Activated naive CD8-positive, alpha-beta T cell treated with anti-CD3 and anti-CD28 coated beads, Interleukin-2, amount 50 U/mL, for 16 hours (primary cell): ENCODE results near the gene DUS4L.

ENCODE experiments used
- DNase-seq: peaks from one replicate; pipeline ENCODE4 v3.0.0-alpha.2; 2020; ENCODE audit warnings: low read depth, low spot score

Gene DUS4L

DNA sequence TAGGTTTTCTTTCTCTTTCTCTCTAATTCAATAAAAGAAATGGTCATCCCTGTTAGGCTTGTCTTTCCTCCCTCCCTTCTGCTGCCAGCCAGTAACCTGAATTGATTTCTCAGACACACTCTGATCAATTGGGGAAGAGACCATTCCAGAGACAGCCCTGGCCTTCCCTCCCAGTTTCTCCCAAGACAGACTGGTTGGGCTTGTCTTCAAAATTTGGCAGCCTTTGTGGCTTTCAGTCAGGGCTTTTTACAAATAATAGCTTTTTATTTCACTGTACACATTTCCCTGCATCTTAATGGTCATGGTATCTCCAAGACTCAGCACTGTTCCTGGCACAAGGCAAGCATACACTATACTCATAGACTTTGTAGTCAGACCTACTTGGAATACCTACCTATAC lies 50.2 kb downstream of the DUS4L start:
- DNase-seq = no peak

DNA sequence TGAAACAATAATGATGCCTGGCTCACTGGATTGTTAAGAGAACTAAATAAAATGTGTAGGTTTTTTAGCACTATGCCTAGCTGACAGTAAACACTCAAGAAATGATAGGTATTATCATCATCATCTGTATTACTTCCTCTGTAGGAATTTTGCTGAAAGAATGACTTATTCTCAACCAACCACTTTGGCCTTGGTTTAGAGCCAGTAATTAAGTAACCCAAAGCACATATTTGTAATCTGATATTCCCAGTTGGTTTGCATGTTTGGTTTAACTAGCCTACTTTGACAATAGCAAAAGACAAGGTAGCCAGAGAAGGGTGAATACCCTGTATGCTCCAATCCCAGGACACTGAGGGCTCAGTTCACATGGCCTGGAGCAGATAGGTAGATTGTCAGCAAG lies 50.7 kb downstream of the DUS4L start:
- no peak for DNase-seq

DNA sequence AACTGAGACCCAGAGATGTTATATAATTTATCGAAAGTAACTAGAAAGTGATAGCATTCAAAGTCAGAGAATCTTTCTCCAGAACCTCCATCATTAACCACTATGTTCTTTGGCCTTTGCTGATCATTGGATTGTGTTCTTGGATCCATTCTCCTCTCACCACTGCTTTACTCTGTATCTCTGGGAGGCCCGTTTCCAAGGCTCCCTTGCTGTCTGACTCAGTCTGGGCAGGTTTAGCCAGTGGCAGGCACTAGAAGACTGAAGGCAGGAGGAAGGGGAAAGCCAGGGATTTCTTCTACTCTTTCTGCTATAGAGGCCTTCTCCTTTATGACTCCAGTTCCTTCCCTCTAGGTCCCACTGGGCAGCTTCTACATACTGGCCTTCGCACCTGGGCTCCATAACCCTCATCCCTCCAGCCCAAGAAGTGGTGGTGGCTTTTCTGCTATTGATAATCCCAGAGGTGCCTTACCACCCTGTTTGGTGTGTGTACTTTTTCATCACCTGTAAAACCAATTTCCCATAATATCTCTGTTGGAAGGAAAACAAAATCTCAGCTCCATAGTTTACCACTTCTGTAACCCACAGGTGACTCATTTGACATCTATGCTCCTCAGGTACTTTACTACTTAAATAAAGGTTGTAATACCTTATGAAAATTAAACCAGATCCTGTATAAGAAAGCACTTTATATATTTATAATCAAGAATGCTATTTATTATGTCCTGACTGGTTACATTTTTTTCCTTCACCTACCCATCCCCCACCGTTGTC lies 52.3 kb downstream of the DUS4L start:
- DNase-seq = no peak

DNA sequence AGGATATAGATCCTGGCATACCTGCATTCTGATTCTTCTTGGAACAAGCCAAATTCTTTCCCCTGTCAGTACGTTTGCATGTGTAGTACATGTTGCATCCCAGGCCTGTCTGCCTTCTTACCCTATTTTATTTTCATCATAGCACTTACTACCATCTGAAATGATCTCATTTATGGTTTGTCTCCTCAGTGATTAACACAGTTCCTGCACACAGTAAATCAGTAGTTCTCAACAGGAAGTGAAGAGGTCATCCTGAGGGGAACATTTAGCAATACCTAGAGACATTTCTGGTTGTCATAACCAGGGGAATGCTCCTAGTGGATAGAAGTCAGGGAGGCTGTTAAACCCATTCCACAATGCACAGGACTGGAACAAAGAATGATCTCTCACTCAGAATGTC lies 58.7 kb downstream of the DUS4L start:
- no peak for DNase-seq

DNA sequence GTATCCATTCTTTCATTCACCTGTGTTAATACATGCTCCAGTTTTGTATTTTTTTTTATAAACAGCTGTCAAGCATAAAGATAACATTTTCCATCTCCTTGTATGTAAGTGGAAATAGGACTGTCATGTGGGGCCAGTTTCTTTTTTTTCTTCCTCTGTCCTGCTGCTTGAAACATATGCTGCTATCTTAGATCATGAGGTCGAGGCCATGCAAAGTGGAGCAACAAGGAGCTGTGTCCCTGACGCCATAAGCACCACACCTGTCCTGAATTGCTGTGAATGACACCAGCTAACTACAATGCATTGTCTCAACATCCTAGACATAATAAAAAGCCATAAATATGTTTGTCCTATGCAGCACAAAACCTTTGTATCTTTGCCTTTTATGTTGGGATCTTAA lies 59.1 kb downstream of the DUS4L start:
- no peak for DNase-seq

DNA sequence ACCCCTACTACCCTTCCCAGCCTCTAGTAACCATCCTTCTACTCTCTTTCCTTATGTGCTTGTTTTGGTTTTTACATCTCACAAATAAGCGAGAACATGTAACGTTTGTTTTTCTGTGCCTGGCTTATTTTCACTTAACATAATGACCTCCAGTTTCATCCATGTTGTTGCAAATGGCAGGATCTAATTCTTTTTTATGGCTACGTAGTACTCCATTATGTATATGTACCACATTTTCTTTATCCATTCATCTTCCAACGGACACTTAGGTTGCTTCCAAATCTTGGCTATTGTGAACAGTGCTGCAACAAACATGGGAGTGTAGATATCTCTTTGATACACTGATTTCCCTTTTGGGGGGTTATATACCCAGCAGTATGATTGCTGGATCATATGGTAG lies 63.2 kb downstream of the DUS4L start:
- DNase-seq = no peak
